SK-N-SH treated with all-trans-retinoic acid at 6 μM for 48 hours (cell line): Measurements from ENCODE around the gene METTL22.

ENCODE experiments used
- ATAC-seq: fragments of 200-7000 bp; cut with Tn5 transposase; 3 replicates; pipeline ENCODE4 v1.9.1; 2020; ENCODE audit warnings: mild to moderate bottlenecking, moderate library complexity
- ARNTL ChIP-seq: fragments of 450-650 bp; formaldehyde crosslinking; IDR thresholded peaks from 2 replicates; pipeline ENCODE4 v1.5.0; 2020; ENCODE audit warnings: low read depth, mild to moderate bottlenecking, moderate library complexity, borderline replicate concordance
- BACH2 ChIP-seq: fragments of 250-450 bp; sonication (Bioruptor Pico); IDR thresholded peaks from 2 replicates; pipeline ENCODE4 v1.9.0; 2021; ENCODE audit warnings: mild to moderate bottlenecking, borderline replicate concordance
- CSDC2 ChIP-seq: fragments of 250-450 bp; sonication (Bioruptor Pico); IDR thresholded peaks from 2 replicates; pipeline ENCODE4 v1.5.0; 2020; ENCODE audit warnings: mild to moderate bottlenecking, moderate library complexity
- CSRNP3 ChIP-seq: fragments of 250-450 bp; sonication (Bioruptor Pico); IDR thresholded peaks from 2 replicates; pipeline ENCODE4 v1.5.1; 2021; ENCODE audit warnings: mild to moderate bottlenecking, moderate library complexity
- GLIS3 ChIP-seq: fragments of 250-450 bp; sonication (Bioruptor Pico); IDR thresholded peaks from 2 replicates; pipeline ENCODE4 v1.5.0; 2020; ENCODE audit warnings: mild to moderate bottlenecking, moderate library complexity
- ISL1 ChIP-seq: fragments of 250-450 bp; sonication (Bioruptor Pico); IDR thresholded peaks from 2 replicates; pipeline ENCODE4 v2.1.2; 2022; ENCODE audit warnings: mild to moderate bottlenecking, moderate library complexity
- OSR1 ChIP-seq: fragments of 250-450 bp; sonication (Bioruptor Pico); IDR thresholded peaks from 2 replicates; pipeline ENCODE4 v1.8.0; 2022; ENCODE audit warnings: moderate library complexity, mild to moderate bottlenecking, inconsistent platforms
- PPARA ChIP-seq: fragments of 250-450 bp; sonication (Bioruptor Pico); IDR thresholded peaks from 2 replicates; pipeline ENCODE4 v1.5.0; 2020; ENCODE audit warnings: mild to moderate bottlenecking, borderline replicate concordance
- RARB ChIP-seq: fragments of 250-450 bp; sonication (Bioruptor Pico); IDR thresholded peaks from 2 replicates; pipeline ENCODE4 v1.8.0; 2021; ENCODE audit warnings: mild to moderate bottlenecking, moderate library complexity
- TCF4 ChIP-seq: fragments of 250-450 bp; sonication (Bioruptor Pico); IDR thresholded peaks from 2 replicates; pipeline ENCODE4 v1.8.0; 2021; ENCODE audit warnings: mild to moderate bottlenecking, moderate library complexity, borderline replicate concordance
- TOX ChIP-seq: fragments of 250-450 bp; sonication (Bioruptor Pico); IDR thresholded peaks from 2 replicates; pipeline ENCODE4 v1.8.0; 2021; ENCODE audit warnings: mild to moderate bottlenecking, moderate library complexity, borderline replicate concordance
- ZC3H10 ChIP-seq: fragments of 250-450 bp; sonication (Bioruptor Pico); IDR thresholded peaks from 2 replicates; pipeline ENCODE4 v1.5.1; 2021; ENCODE audit warnings: mild to moderate bottlenecking, moderate library complexity
- ZFP30 ChIP-seq: fragments of 450-650 bp; formaldehyde crosslinking; IDR thresholded peaks from 2 replicates; pipeline ENCODE4 v1.5.0; 2022; ENCODE audit warnings: mild to moderate bottlenecking, moderate library complexity
- ZNF70 ChIP-seq: fragments of 450-650 bp; formaldehyde crosslinking; IDR thresholded peaks from 2 replicates; pipeline ENCODE4 v1.5.0; 2020; ENCODE audit warnings: mild to moderate bottlenecking, moderate library complexity
- ZNF8 ChIP-seq: fragments of 450-650 bp; formaldehyde crosslinking; IDR thresholded peaks from 2 replicates; pipeline ENCODE4 v1.5.0; 2020; ENCODE audit warnings: mild to moderate bottlenecking, moderate library complexity
- TF ChIP-seq, protein P1 (sequence below): fragments of 250-450 bp; sonication (Bioruptor Pico); IDR thresholded peaks from 2 replicates; pipeline ENCODE4 v1.5.1; 2020; ENCODE audit warnings: low read depth, mild to moderate bottlenecking, moderate library complexity
- TF ChIP-seq, protein P2 (sequence below): fragments of 250-450 bp; sonication (Bioruptor Pico); IDR thresholded peaks from 2 replicates; pipeline ENCODE4 v1.8.0; 2021; ENCODE audit warnings: low read depth, mild to moderate bottlenecking, moderate library complexity, borderline replicate concordance
- TF ChIP-seq, protein P3 (sequence below): fragments of 250-450 bp; sonication (Bioruptor Pico); IDR thresholded peaks from 2 replicates; pipeline ENCODE4 v1.8.0; 2020; ENCODE audit warnings: mild to moderate bottlenecking, moderate library complexity, borderline replicate concordance
- TF ChIP-seq, protein P4 (sequence below): fragments of 250-450 bp; sonication (Bioruptor Pico); IDR thresholded peaks from 2 replicates; pipeline ENCODE4 v1.5.0; 2020; ENCODE audit warnings: mild to moderate bottlenecking, moderate library complexity

METTL22 gene

DNA sequence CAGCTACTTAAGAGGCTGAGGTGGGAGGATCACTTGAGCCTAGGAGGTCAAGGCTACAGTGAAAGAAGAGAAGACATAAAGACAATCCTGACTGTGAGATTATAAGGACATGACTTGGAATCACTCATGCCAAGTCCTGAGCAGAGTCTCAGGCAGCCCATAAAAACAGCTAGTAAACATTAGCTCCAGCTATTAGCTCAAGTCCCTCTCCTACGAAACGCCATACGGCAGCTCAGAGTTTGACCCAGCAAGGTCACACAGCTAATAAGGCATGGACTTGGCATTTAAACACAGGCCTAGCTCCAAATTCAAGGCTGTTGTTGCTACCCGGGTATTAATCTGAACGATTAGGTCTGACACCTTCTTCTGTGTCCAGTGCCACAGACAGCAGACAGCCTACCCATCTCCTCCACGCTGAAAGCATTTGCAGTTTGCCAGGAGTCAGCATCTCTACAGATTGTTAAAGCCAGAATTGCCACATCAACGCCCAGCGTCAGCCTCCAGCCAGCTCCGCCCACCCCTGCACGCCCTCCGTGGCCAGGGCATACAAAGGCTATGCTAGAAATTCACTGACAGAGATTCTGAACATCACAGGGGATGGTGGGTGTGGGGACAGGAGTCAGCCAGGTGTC lies 21.2 kb upstream of the METTL22 start:
- TF ChIP-seq, protein P1, sequence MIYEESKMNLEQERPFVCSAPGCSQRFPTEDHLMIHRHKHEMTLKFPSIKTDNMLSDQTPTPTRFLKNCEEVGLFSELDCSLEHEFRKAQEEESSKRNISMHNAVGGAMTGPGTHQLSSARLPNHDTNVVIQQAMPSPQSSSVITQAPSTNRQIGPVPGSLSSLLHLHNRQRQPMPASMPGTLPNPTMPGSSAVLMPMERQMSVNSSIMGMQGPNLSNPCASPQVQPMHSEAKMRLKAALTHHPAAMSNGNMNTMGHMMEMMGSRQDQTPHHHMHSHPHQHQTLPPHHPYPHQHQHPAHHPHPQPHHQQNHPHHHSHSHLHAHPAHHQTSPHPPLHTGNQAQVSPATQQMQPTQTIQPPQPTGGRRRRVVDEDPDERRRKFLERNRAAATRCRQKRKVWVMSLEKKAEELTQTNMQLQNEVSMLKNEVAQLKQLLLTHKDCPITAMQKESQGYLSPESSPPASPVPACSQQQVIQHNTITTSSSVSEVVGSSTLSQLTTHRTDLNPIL, result no peak
- no peak for TF ChIP-seq ZC3H10 (CRISPR knock-in tag)
- TF ChIP-seq CSRNP3 (CRISPR knock-in tag), result no peak
- TF ChIP-seq, protein P2, sequence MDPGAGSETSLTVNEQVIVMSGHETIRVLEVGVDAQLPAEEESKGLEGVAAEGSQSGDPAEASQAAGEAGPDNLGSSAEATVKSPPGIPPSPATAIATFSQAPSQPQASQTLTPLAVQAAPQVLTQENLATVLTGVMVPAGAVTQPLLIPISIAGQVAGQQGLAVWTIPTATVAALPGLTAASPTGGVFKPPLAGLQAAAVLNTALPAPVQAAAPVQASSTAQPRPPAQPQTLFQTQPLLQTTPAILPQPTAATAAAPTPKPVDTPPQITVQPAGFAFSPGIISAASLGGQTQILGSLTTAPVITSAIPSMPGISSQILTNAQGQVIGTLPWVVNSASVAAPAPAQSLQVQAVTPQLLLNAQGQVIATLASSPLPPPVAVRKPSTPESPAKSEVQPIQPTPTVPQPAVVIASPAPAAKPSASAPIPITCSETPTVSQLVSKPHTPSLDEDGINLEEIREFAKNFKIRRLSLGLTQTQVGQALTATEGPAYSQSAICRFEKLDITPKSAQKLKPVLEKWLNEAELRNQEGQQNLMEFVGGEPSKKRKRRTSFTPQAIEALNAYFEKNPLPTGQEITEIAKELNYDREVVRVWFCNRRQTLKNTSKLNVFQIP (CRISPR knock-in tag), result no peak
- no peak for ATAC-seq

GRCh38 chr16:8605554-8605953 lies 15.9 kb upstream of the METTL22 start:
- ATAC-seq, result no peak
- TF ChIP-seq PPARA (CRISPR knock-in tag) (no peak), ZNF70 (CRISPR knock-in tag) (no peak)

GRCh38 chr16:8607214-8607613 lies 14.3 kb upstream of the METTL22 start:
- TF ChIP-seq, protein P3, sequence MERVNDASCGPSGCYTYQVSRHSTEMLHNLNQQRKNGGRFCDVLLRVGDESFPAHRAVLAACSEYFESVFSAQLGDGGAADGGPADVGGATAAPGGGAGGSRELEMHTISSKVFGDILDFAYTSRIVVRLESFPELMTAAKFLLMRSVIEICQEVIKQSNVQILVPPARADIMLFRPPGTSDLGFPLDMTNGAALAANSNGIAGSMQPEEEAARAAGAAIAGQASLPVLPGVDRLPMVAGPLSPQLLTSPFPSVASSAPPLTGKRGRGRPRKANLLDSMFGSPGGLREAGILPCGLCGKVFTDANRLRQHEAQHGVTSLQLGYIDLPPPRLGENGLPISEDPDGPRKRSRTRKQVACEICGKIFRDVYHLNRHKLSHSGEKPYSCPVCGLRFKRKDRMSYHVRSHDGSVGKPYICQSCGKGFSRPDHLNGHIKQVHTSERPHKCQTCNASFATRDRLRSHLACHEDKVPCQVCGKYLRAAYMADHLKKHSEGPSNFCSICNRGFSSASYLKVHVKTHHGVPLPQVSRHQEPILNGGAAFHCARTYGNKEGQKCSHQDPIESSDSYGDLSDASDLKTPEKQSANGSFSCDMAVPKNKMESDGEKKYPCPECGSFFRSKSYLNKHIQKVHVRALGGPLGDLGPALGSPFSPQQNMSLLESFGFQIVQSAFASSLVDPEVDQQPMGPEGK (CRISPR knock-in tag), result no peak
- TF ChIP-seq GLIS3 (CRISPR knock-in tag), result no peak
- ATAC-seq, result no peak

DNA sequence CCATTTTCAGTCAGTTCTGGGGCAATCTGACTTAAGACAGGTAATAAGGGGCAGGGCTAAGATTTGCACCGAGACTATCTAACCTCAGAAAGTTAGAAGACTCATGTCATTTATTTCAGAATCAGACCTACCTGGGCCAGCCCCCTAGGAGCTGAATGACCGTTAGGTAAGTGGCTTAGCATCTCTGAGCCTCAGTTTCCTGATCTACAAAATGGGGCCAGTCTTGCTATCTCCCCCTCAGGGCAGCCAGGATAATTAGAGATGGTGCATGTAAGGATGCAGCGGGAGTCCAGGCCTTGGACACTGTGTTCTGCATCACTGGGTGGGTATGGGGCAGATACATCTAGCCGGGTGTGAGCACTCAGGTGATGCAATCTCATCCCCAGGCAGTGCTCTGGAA lies 10.4 kb upstream of the METTL22 start:
- no peak for ATAC-seq
- no peak for TF ChIP-seq BACH2
- TF ChIP-seq ARNTL (CRISPR knock-in tag), result no peak
- no peak for TF ChIP-seq ZFP30 (CRISPR knock-in tag)
- TF ChIP-seq PPARA (CRISPR knock-in tag), result no peak
- TF ChIP-seq, protein P1, result no peak
- TF ChIP-seq ISL1 (CRISPR knock-in tag), result no peak
- TF ChIP-seq RARB (CRISPR knock-in tag), result no peak
- TF ChIP-seq ZNF8 (CRISPR knock-in tag), result no peak
- no peak for TF ChIP-seq ZC3H10 (CRISPR knock-in tag)

GRCh38 chr16:8611886-8612600 lies 9.5 kb upstream of the METTL22 start:
- ATAC-seq, result no peak
- no peak for TF ChIP-seq BACH2
- TF ChIP-seq TOX, result no peak
- TF ChIP-seq CSDC2 (CRISPR knock-in tag), result no peak
- TF ChIP-seq ARNTL (CRISPR knock-in tag), result no peak
- TF ChIP-seq, protein P4, sequence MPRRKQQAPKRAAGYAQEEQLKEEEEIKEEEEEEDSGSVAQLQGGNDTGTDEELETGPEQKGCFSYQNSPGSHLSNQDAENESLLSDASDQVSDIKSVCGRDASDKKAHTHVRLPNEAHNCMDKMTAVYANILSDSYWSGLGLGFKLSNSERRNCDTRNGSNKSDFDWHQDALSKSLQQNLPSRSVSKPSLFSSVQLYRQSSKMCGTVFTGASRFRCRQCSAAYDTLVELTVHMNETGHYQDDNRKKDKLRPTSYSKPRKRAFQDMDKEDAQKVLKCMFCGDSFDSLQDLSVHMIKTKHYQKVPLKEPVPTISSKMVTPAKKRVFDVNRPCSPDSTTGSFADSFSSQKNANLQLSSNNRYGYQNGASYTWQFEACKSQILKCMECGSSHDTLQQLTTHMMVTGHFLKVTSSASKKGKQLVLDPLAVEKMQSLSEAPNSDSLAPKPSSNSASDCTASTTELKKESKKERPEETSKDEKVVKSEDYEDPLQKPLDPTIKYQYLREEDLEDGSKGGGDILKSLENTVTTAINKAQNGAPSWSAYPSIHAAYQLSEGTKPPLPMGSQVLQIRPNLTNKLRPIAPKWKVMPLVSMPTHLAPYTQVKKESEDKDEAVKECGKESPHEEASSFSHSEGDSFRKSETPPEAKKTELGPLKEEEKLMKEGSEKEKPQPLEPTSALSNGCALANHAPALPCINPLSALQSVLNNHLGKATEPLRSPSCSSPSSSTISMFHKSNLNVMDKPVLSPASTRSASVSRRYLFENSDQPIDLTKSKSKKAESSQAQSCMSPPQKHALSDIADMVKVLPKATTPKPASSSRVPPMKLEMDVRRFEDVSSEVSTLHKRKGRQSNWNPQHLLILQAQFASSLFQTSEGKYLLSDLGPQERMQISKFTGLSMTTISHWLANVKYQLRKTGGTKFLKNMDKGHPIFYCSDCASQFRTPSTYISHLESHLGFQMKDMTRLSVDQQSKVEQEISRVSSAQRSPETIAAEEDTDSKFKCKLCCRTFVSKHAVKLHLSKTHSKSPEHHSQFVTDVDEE, result no peak
- TF ChIP-seq ZNF70 (CRISPR knock-in tag), result no peak
- TF ChIP-seq TCF4 (CRISPR knock-in tag), result no peak
- no peak for TF ChIP-seq ZNF8 (CRISPR knock-in tag)
- TF ChIP-seq OSR1, result no peak
- no peak for TF ChIP-seq GLIS3 (CRISPR knock-in tag)
- no peak for TF ChIP-seq CSRNP3 (CRISPR knock-in tag)
